ENCODE data around the gene RANBP1. TPM values are rescaled to one million over a fixed set of nuclear protein-coding genes. Genes with fewer than 3 reads are reported as not detected.

The RANBP1 gene
- total and polyA plus RNA-seq, 9 of the 15 experiments (the other 6 are each of a cell fraction or from before 2014, with no cell fraction given): 162 to 2,891 (median 1,289) TPM

DNA sequence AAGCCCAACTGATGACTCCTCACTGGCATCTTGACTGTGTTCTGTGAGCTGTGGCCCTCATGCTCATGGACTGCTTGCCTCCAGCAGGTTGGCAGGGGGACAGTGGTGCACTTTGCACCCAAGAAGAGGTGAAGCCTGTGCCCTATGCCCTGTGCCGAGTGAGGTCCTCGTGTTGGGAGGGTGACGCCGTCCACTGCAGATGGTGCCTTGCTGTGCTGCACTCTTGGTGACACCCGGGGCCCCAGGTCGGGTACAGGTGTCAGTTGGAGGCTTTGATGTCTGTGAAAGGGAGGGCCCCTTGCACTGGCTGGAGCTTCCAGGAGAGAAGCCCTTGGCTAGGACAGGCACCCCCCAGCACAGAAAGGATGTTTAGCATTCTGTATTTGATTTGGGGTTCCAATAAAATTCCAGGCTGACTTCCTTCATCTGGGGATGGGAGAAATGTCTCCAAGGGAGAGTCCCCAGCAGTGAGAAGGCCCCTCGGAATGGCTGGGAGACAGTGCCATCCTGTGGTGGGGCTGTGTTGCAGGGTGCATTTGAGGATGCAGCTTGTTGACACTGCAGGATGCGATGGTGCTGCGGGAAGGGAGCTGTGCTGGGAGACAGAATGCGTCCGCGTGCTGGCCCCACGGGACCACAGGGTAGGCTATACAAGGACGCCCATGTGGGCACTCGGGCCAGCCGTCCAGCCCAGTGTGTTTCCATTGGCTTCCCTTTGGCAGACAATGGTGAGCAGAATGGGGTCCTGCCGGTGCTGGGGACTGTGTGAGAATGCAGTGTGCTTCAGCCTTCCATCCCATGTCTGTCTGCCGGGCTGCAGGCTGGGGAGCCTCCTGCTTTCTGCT is 13.2 kb downstream of the RANBP1 start (continued):
- TF ChIP-seq RHOXF2B (CRISPR knock-in tag; conservative IDR thresholded peaks at IDR 0.05) (peak; percentile 1; the same call in 1 of the 2 replicates), RBBP5 (IDR thresholded peaks at IDR 0.05; ENCODE audit: borderline replicate concordance, insufficient read depth, low read length, poor library complexity, severe bottlenecking) (peak; percentile 63), RBM14 (IDR thresholded peaks at IDR 0.05; ENCODE audit: borderline replicate concordance, insufficient read depth, low read depth, low read length) (peak; percentile 50; the same call in 1 of the 2 replicates), KDM4B (IDR thresholded peaks at IDR 0.05; ENCODE audit: borderline replicate concordance in 2 of 2, low read depth in 1 of 2) (peak in 1 of 2 experiments; percentile 59; a peak in 1 of 4 replicates), FOXK2 (conservative IDR thresholded peaks at IDR 0.05 in 1 of 2, IDR thresholded peaks at IDR 0.05 in 1 of 2; ENCODE audit: low read depth in 2 of 2) (peak; percentile 98 to 100), HCFC1 (IDR thresholded peaks at IDR 0.05; ENCODE audit: low read depth, low read length) (peak; percentile 61), ZNF655 (CRISPR knock-in tag; IDR thresholded peaks at IDR 0.05) (no peak), CSDE1 (IDR thresholded peaks at IDR 0.05) (no peak), PHB (CRISPR knock-in tag; IDR thresholded peaks at IDR 0.05) (no peak), NCOA6 (IDR thresholded peaks at IDR 0.05) (no peak), KLF6 (CRISPR knock-in tag; IDR thresholded peaks at IDR 0.05; ENCODE audit: borderline replicate concordance) (peak; percentile 73; the same call in 1 of the 2 replicates), TCF7L2 (IDR thresholded peaks at IDR 0.05; ENCODE audit: low read depth, low read length) (0 out of 2 replicates have a peak, but pooled peaks have one; percentile 54), SETDB1 (IDR thresholded peaks at IDR 0.05; ENCODE audit: low read length) (peak; percentile 91), TAL1 (IDR thresholded peaks at IDR 0.05) (no peak), HNRNPLL (IDR thresholded peaks at IDR 0.05; ENCODE audit: low read depth, low read length, poor library complexity, severe bottlenecking) (peak; percentile 13), ZNF165 (CRISPR knock-in tag; IDR thresholded peaks at IDR 0.05; ENCODE audit: borderline replicate concordance) (no peak), ZC3H11A (IDR thresholded peaks at IDR 0.05; ENCODE audit: low read depth, low read length) (peak; percentile 92), PHF20 (IDR thresholded peaks at IDR 0.05; ENCODE audit: partially characterized antibody) (no peak), ZNF780A (CRISPR knock-in tag; IDR thresholded peaks at IDR 0.05) (no peak), EP300 (IDR thresholded peaks at IDR 0.05; ENCODE audit: low read length) (peak; percentile 40; the same call in 1 of the 2 replicates), ZBTB9 (CRISPR knock-in tag; IDR thresholded peaks at IDR 0.05) (0 out of 2 replicates have a peak, but pooled peaks have one; percentile 53), E2F6 (IDR thresholded peaks at IDR 0.05; ENCODE audit: borderline replicate concordance in 1 of 2, extremely low read depth in 1 of 2, insufficient read depth in 1 of 2, insufficient read length in 1 of 2, low read depth in 1 of 2, low read length in 1 of 2, poor library complexity in 1 of 2, severe bottlenecking in 1 of 2) (peak in 1 of 2 experiments; percentile 18)
- TF ChIP-seq, protein P1, sequence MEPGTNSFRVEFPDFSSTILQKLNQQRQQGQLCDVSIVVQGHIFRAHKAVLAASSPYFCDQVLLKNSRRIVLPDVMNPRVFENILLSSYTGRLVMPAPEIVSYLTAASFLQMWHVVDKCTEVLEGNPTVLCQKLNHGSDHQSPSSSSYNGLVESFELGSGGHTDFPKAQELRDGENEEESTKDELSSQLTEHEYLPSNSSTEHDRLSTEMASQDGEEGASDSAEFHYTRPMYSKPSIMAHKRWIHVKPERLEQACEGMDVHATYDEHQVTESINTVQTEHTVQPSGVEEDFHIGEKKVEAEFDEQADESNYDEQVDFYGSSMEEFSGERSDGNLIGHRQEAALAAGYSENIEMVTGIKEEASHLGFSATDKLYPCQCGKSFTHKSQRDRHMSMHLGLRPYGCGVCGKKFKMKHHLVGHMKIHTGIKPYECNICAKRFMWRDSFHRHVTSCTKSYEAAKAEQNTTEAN (CRISPR knock-in tag; IDR thresholded peaks at IDR 0.05): no peak

All from K562 (cell line).